IPS-18a (cell line): ENCODE results near the gene TNS4.
"Not testable (repeated sequence)": the region's sequence is repeated elsewhere in the genome, so short reads cannot be mapped to it uniquely, and the experiment has no call there.

ENCODE experiments used
- H3K27ac ChIP-seq: one replicate; pipeline ENCODE4 v1.5.1; 2013; ENCODE audit warnings: low read length
- H3K27me3 ChIP-seq: one replicate; pipeline ENCODE4 v1.6.1; 2013; ENCODE audit warnings: mild to moderate bottlenecking, low read length; ENCODE audit not compliant: control insufficient read depth, insufficient read depth
- H3K36me3 ChIP-seq: one replicate; pipeline ENCODE4 v1.6.1; 2013; ENCODE audit warnings: low read depth, low read length; ENCODE audit not compliant: control insufficient read depth
- H3K4me1 ChIP-seq: one replicate; pipeline ENCODE4 v1.6.1; 2013; ENCODE audit warnings: low read depth, low read length; ENCODE audit not compliant: control insufficient read depth
- H3K4me3 ChIP-seq: one replicate; pipeline ENCODE4 v1.5.1; 2013; ENCODE audit warnings: low read length
- H3K9ac ChIP-seq: one replicate; pipeline ENCODE4 v1.6.1; 2013; ENCODE audit warnings: mild to moderate bottlenecking, low read length, moderate library complexity
- H3K9me3 ChIP-seq: one replicate; pipeline ENCODE4 v1.6.1; 2013; ENCODE audit warnings: low read depth, low read length; ENCODE audit not compliant: control insufficient read depth

TNS4 gene, protein sequence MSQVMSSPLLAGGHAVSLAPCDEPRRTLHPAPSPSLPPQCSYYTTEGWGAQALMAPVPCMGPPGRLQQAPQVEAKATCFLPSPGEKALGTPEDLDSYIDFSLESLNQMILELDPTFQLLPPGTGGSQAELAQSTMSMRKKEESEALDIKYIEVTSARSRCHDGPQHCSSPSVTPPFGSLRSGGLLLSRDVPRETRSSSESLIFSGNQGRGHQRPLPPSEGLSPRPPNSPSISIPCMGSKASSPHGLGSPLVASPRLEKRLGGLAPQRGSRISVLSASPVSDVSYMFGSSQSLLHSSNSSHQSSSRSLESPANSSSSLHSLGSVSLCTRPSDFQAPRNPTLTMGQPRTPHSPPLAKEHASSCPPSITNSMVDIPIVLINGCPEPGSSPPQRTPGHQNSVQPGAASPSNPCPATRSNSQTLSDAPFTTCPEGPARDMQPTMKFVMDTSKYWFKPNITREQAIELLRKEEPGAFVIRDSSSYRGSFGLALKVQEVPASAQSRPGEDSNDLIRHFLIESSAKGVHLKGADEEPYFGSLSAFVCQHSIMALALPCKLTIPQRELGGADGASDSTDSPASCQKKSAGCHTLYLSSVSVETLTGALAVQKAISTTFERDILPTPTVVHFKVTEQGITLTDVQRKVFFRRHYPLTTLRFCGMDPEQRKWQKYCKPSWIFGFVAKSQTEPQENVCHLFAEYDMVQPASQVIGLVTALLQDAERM

DNA sequence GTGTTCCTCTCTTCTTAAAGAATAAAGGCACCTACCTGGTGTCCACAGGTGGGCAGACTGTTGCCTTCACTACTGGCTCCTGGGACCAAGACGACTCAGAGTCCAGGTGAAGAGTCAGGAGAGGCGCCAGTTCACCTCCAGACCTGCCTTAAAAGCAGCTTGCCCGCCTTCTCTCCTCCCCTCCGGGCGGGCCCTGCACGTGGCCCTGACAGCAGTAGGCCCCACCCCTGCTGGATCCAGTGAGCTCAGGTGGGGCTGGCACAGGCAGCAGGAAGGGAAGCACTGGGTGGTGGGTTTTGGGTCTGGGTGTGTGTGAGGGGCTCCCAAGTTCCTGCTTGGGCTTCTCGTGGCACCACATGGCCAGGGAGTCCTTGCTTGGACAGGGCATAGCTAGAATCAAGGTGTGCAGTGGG is at the start of gene TNS4:
TNS4 (minus strand) TSS at position 125 of the 413 bp plus-strand sequence. CDS start 5,198 bp downstream, outside the sequence.
- H3K36me3 ChIP-seq, result no peaks in the 10 kb centered on the region
- no peak within 1 kb of the TSS for H3K27ac ChIP-seq
- H3K9me3 ChIP-seq, result no peaks in the 10 kb centered on the region
- no peak within 1 kb of the TSS for H3K9ac ChIP-seq
- H3K27me3 ChIP-seq, result peaks cover 4% of the 10 kb centered on the region
- H3K4me3 ChIP-seq, result no peak within 1 kb of the TSS
- H3K4me1 ChIP-seq, result peaks cover 6% of the 10 kb centered on the region

DNA sequence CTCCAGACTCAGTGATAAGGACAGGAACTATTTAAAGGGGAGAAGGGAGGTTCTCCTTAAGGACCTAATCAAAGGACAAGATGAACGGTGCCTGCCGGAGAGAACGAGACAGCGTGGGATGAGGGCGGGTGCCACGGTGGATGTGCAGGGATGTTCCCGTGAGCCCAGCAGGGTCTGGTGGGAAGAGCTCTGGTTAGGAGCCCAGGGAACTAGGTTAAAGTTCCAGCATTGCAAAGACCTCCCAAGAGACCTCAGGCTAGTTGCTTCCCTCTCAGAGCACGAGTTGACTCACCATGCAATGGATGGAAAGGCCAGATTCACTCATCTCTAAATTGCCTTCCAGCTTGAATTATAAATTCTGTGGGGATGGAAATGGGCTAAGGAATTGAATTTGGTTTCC is 49.2 kb upstream of the TNS4 start:
- Histone ChIP-seq H3K4me1 (no peaks in the 10 kb centered on the region), H3K9me3 (no peaks in the 10 kb centered on the region), H3K36me3 (no peaks in the 10 kb centered on the region), H3K27me3 (no peaks in the 10 kb centered on the region), H3K9ac (no peak overlapping the region), H3K27ac (no peak overlapping the region), H3K4me3 (no peak overlapping the region)

DNA sequence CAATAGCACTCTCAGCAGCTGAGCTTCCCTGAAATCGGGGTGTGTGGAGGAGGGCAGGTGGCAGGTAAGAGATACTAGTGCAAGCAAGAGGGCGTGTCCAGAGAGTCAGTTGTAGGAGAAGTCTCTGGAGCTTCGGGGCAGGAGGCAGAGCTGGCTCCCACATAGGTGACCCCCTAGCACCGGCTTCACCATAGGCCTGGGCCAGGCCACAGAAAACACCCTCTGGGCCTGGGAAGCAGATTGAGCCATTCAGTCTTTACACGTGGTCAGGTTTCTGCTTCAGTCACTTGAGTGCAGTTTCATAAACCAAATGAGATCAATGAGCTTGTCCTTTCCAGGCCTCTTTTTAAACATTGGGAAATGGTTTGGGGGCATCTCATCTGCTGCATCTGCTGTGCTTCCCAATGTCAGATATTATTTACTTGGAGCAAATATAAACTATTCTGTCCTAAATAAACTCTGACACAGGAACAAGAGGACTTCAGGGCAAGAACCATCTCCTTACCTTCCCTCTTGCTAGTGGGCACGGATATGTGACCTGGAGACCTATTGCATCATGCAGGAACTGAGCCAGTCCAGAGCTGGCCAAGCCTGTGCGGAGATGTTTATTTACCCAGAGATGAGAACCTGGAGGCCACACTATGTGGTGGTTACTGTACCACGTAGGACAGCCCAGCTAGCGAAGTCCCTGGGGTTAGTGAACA is 47.7 kb upstream of the TNS4 start:
- no peaks in the 10 kb centered on the region for H3K27me3 ChIP-seq
- no peaks in the 10 kb centered on the region for H3K36me3 ChIP-seq
- H3K4me1 ChIP-seq, result no peaks in the 10 kb centered on the region
- H3K9me3 ChIP-seq, result no peaks in the 10 kb centered on the region
- H3K4me3 ChIP-seq, result no peak overlapping the region
- H3K27ac ChIP-seq, result no peak overlapping the region
- H3K9ac ChIP-seq, result no peak overlapping the region

DNA sequence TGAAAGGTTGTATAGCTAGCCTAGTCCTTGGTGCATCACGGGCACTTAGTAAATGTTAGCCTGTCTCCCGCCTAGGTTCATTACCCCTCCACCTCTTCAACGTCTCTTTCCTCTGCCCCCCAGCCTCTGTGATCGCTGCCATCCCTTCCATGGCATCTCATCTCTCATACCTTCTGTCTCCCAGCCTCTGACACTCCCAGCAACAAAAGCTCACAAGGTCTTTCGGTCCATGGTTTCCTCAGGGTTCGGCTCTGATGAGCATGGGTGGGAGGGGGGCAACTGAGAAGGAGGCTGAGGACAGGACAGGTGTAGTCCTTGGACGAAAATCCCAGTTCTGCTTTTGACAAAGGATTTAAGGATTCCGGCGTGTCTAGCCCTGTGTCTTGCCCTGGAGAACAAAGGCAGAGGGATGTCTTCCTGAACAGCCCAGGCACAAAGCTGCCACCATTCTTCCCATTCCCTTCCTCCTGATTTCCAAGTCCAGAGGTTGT is 47.1 kb upstream of the TNS4 start:
- no peak overlapping the region for H3K9ac ChIP-seq
- no peaks in the 10 kb centered on the region for H3K27me3 ChIP-seq
- H3K36me3 ChIP-seq, result no peaks in the 10 kb centered on the region
- no peak overlapping the region for H3K27ac ChIP-seq
- H3K9me3 ChIP-seq, result no peaks in the 10 kb centered on the region
- H3K4me3 ChIP-seq, result no peak overlapping the region
- no peaks in the 10 kb centered on the region for H3K4me1 ChIP-seq

DNA sequence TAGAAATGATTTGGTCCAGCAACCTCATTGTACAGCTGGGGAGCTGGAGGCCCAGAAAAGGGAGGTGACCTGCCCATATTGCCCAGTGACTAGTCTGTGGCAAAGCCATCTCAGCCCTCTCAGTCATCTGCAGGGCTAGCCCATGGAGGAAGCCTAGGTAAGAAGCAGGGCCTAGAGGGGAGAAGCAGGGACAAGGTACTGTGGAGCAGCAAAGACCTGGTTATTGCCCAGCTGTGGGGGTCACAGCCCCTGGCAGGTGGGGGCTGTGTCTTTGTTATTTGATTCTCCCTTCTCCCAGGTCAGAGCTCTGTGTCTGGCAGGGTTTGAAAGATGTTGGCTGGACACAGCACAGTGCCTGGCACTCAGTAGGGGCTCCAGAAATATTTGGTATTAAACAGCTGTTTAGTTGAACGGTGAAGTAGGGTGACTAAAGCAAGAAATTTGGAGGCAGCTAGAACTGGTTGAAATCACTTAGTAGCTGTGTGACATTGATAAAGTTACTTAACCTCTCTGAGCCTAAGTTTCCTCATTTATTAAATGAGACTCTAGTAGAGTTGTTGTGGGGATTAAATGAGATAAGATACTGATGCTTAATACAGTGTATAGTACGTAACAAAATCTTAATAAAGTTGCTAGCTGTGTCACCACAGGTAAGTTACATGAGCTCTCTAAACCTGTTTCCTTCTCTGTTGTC is 46.5 kb upstream of the TNS4 start:
- Histone ChIP-seq H3K4me3 (no peak overlapping the region), H3K27ac (no peak overlapping the region), H3K9ac (no peak overlapping the region), H3K27me3 (no peaks in the 10 kb centered on the region), H3K4me1 (peaks cover 6% of the 10 kb centered on the region), H3K36me3 (no peaks in the 10 kb centered on the region), H3K9me3 (no peaks in the 10 kb centered on the region)

DNA sequence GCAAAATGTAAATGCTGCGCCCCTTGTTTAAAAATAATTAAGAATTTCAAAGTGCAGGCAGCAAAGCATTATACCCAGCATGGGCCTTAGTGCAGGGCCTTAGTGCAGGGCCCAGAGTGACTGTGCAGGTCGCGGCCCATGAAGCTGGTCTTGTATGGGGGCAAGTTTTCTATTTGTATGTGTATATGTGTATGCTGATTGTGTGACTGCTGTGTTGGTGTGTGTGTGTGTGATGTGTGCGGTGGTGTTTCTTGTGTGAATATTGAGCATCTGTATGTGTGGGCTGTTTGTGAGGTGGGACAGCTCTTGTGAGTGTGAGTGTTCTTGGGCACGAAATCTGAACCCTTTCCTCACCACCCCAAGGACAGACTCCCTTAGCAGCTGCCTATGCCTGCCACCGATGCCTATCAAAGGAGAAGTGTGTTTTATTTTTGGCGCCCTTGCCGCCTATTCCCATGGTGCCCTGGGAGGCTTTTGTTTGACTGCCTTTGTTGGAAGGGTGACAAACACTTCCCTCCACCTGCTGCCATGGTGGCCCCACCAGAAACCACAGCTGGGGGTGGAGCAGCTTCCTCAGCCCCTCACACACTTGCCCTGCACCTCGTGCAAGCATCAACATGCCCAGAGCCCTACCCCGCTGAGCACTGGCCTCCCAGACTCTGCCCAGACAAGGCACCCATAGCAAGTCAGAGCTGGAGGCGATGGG is 45.8 kb upstream of the TNS4 start:
- Histone ChIP-seq H3K36me3 (no peaks in the 10 kb centered on the region), H3K27me3 (no peaks in the 10 kb centered on the region), H3K9ac (no peak overlapping the region), H3K9me3 (no peaks in the 10 kb centered on the region), H3K27ac (no peak overlapping the region), H3K4me3 (no peak overlapping the region), H3K4me1 (peaks cover 9% of the 10 kb centered on the region)

DNA sequence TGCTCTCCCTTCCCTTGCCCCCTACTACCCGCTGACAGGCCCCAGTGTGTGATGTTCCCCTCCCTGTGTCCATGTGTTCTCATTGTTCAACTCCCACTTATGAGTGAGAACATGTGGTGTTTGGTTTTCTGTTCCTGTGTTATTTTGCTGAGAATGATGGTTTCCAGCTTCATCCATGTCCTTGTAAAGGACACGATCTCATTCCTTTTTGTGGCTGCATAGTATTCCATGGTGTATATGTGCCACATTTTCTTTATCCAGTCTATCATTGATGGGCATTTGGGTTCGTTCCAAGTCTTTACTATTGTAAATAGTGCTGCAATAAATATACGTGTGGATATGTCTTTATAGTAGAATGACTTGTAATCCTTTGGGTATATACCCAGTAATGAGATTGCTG is 45.1 kb upstream of the TNS4 start:
- H3K27ac ChIP-seq, H3K4me3 ChIP-seq, H3K27me3 ChIP-seq, H3K4me1 ChIP-seq, H3K9ac ChIP-seq, H3K36me3 ChIP-seq, H3K9me3 ChIP-seq: not testable (repeated sequence)

DNA sequence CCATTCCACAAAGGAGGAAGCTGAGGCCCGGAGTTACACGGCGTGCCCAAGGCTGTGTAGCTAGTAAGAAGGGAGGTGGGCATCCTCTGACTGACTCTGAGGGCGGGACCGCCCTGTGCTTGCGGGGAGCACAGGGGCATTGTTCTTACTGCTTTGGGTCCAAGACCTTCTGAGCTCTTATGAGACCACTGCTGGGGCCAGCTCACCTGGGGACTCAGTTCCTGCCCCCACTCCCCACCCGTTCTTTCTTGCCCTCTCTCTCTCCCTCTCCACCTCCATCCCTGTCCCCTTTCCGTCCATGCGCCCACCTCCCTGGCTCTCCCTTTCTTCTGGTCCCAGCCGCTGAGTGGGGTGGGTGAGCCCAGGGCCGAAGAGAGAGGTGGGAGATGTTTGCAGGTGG is 44.2 kb upstream of the TNS4 start:
- Histone ChIP-seq H3K27me3 (no peaks in the 10 kb centered on the region), H3K36me3 (no peaks in the 10 kb centered on the region), H3K9ac (no peak overlapping the region), H3K27ac (no peak overlapping the region), H3K9me3 (no peaks in the 10 kb centered on the region), H3K4me3 (no peak overlapping the region), H3K4me1 (peaks cover 10% of the 10 kb centered on the region)

DNA sequence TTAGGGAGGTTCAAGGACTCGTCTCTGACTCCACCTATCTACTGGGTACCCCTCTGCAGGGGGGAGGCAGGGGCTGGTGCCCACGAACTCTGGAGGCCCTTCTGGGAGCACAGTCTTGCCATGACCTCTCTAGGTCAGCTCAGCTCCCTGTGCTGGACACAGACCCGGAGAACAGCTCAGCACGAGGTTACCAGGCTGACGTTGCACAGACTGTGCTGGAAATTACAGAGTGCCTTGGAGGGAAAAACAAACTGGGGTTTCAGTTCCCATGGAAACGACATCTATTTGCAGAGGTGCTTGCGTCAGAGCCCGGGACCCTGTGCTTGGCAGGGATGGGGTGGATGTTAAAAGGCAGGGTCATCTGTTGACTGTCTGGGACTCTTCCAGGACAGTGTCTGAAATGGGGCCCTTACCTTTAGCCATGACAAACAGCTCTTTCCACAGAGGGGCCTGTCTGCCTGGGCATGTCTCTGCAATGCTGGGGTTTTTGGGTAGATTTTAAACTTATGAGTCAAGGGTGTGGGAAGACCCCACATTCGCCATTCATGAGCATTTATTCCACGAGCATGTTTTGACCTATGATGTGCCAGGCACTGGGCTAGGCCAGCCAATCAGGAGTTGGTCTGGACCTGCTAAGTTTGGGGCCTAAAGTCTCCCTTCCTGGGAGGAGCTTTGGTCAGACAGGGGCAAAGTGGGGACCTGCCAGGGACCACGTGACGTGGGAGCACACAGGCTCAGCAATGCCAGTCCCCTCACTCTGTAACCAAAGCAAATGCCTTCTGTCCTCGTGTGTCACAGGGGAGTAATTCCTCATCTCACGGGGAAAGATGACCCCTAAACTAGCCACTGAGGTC is 41.4 kb upstream of the TNS4 start:
- no peak overlapping the region for H3K27ac ChIP-seq
- H3K27me3 ChIP-seq, result no peaks in the 10 kb centered on the region
- no peak overlapping the region for H3K9ac ChIP-seq
- H3K9me3 ChIP-seq, result no peaks in the 10 kb centered on the region
- H3K4me3 ChIP-seq, result no peak overlapping the region
- peaks cover 10% of the 10 kb centered on the region for H3K4me1 ChIP-seq
- no peaks in the 10 kb centered on the region for H3K36me3 ChIP-seq

DNA sequence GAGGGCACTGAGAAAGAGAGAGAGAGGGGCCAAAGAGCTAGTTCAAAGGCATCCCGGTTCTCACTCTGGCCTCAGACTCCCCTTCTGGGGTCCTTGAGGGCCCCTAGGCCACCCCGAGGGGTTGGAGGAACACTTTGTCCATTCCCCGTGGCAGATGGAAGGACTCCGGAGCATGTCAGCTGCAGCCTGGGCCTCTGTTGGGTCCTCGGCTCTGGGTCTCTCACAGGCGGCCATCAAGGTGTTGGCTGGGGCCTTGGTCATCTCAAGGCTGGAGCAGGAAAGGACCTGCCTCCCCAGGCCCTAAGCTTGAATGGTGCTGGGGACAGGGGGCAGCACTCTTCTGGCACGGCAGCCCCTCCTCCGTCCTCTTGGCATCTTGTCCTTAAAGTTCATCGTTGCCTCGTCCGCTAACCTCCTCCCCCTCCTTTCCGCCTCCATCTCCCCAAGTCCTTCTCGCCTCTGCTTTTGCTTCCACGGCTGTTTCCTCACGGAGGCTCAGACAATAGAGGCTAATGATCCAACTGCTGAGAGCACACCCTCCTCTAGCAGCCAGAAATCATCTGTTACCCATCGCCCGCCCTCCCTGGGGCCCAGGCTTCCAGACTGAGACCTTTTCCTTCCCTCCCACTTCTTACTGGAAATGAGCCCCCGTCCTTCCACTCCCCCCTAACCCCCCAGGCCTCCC is 40.6 kb upstream of the TNS4 start:
- Histone ChIP-seq H3K9me3 (no peaks in the 10 kb centered on the region), H3K36me3 (no peaks in the 10 kb centered on the region), H3K27ac (no peak overlapping the region), H3K4me3 (no peak overlapping the region), H3K27me3 (no peaks in the 10 kb centered on the region), H3K4me1 (peaks cover 10% of the 10 kb centered on the region), H3K9ac (no peak overlapping the region)
